GM23338 (cell line): ENCODE measurements around the gene MYH7. TPM values are rescaled to one million over a fixed set of nuclear protein-coding genes. Genes with fewer than 3 reads are reported as not detected.

ENCODE experiments used
- ATAC-seq: fragments of 200-7000 bp; cut with Tn5 transposase; 3 replicates; pipeline ENCODE4 v1.9.1; 2020
- DNase-seq: peaks from one replicate; pipeline ENCODE4 v3.0.0-alpha.2; 2015; ENCODE audit warnings: low spot score
- H2AFZ ChIP-seq: fragments of 200-600 bp; sonication (generic); 2 replicates; pipeline ENCODE4 v1.8.0; 2016; ENCODE audit warnings: antibody characterized with exemption, mild to moderate bottlenecking, moderate library complexity
- H3F3A ChIP-seq: fragments of 200-600 bp; sonication (generic); replicated peaks from 2 replicates; pipeline ENCODE4 v1.8.0; 2017; ENCODE audit warnings: antibody characterized with exemption, mixed run types, low read depth
- H3K27ac ChIP-seq: fragments of 200-600 bp; sonication (generic); 2 replicates; pipeline ENCODE4 v1.6.1; 2016; ENCODE audit warnings: low read depth
- H3K27me3 ChIP-seq: fragments of 200-600 bp; sonication (generic); 2 replicates; pipeline ENCODE4 v1.8.0; 2016; ENCODE audit warnings: mild to moderate bottlenecking, mixed run types, moderate library complexity; ENCODE audit not compliant: insufficient read depth
- H3K36me3 ChIP-seq: fragments of 200-600 bp; sonication (generic); 2 replicates; pipeline ENCODE4 v1.8.0; 2016; ENCODE audit warnings: mild to moderate bottlenecking; ENCODE audit not compliant: insufficient read depth
- H3K4me1 ChIP-seq: fragments of 200-600 bp; sonication (generic); 2 replicates; pipeline ENCODE4 v1.8.0; 2016; ENCODE audit warnings: mild to moderate bottlenecking, moderate library complexity; ENCODE audit not compliant: insufficient read depth
- H3K4me2 ChIP-seq: fragments of 200-600 bp; sonication (generic); 2 replicates; pipeline ENCODE4 v1.7.1; 2017; ENCODE audit warnings: mixed run types
- H3K4me3 ChIP-seq: fragments of 200-600 bp; sonication (generic); 2 replicates; pipeline ENCODE4 v1.6.1; 2016; ENCODE audit warnings: mixed run types
- H3K79me2 ChIP-seq: fragments of 200-600 bp; sonication (generic); replicated peaks from 2 replicates; pipeline ENCODE4 v1.8.0; 2017; ENCODE audit warnings: mild to moderate bottlenecking; ENCODE audit not compliant: insufficient read depth
- H3K9me2 ChIP-seq: fragments of 200-600 bp; sonication (generic); 2 replicates; pipeline ENCODE4 v1.8.0; 2017; ENCODE audit not compliant: insufficient read depth
- H4K20me1 ChIP-seq: fragments of 200-600 bp; sonication (generic); replicated peaks from 2 replicates; pipeline ENCODE4 v1.8.0; 2017; ENCODE audit warnings: mild to moderate bottlenecking; ENCODE audit not compliant: insufficient read depth
- H3K27ac Mint-ChIP-seq: 2 replicates; pipeline ENCODE4 v1.8.0; 2020; ENCODE audit warnings: inconsistent platforms, mild to moderate bottlenecking, moderate library complexity, mixed read lengths
- H3K27me3 Mint-ChIP-seq: 3 replicates; pipeline ENCODE4 v1.8.0; 2022; ENCODE audit warnings: low read depth, mild to moderate bottlenecking, moderate library complexity, mixed read lengths, inconsistent platforms; ENCODE audit not compliant: insufficient read depth, poor library complexity
- H3K36me3 Mint-ChIP-seq: 3 replicates; pipeline ENCODE4 v1.8.0; 2021; ENCODE audit warnings: low read depth, mild to moderate bottlenecking, inconsistent platforms, moderate library complexity, mixed read lengths
- H3K4me1 Mint-ChIP-seq: 3 replicates; pipeline ENCODE4 v1.8.0; 2020; ENCODE audit warnings: mild to moderate bottlenecking, inconsistent platforms, mixed read lengths
- H3K4me3 Mint-ChIP-seq: 3 replicates; pipeline ENCODE4 v1.8.0; 2021; ENCODE audit warnings: moderate library complexity, mild to moderate bottlenecking, inconsistent platforms, mixed read lengths
- H3K9me3 Mint-ChIP-seq: 3 replicates; pipeline ENCODE4 v1.8.0; 2020; ENCODE audit warnings: moderate library complexity, mild to moderate bottlenecking, inconsistent platforms, mixed read lengths
- CREB1 ChIP-seq: fragments of 250-450 bp; sonication (Bioruptor Pico); IDR thresholded peaks from 2 replicates; pipeline ENCODE4 v1.5.0; 2020; ENCODE audit warnings: low read depth, mild to moderate bottlenecking, moderate library complexity
- EZH2 ChIP-seq: fragments of 200-600 bp; sonication (generic); IDR thresholded peaks from one replicate; pipeline ENCODE4 v1.8.0; 2017; ENCODE audit warnings: antibody characterized with exemption, mild to moderate bottlenecking, low read depth; ENCODE audit not compliant: unreplicated experiment
- EZH2phosphoT487 ChIP-seq: fragments of 200-600 bp; sonication (generic); IDR thresholded peaks from one replicate; pipeline ENCODE4 v1.8.1; 2018; ENCODE audit warnings: antibody characterized with exemption; ENCODE audit not compliant: unreplicated experiment
- JUNB ChIP-seq: IDR thresholded peaks from one replicate; pipeline ENCODE4 v1.6.1; 2016; ENCODE audit warnings: antibody characterized with exemption; ENCODE audit not compliant: unreplicated experiment
- NANOG ChIP-seq: IDR thresholded peaks from 2 replicates; pipeline ENCODE4 v1.6.1; 2016; ENCODE audit warnings: antibody characterized with exemption, borderline replicate concordance
- POLR2AphosphoS5 ChIP-seq: IDR thresholded peaks from 2 replicates; pipeline ENCODE4 v1.6.1; 2016; ENCODE audit warnings: antibody characterized with exemption, low read depth
- STAT1 ChIP-seq: IDR thresholded peaks from one replicate; pipeline ENCODE4 v1.6.1; 2016; ENCODE audit warnings: antibody characterized with exemption; ENCODE audit not compliant: unreplicated experiment
- ZNF114 ChIP-seq: fragments of 250-450 bp; sonication (Bioruptor Pico); IDR thresholded peaks from 2 replicates; pipeline ENCODE4 v1.5.0; 2020; ENCODE audit warnings: mild to moderate bottlenecking, moderate library complexity
- ZNF331 ChIP-seq: fragments of 250-450 bp; sonication (Bioruptor Pico); IDR thresholded peaks from 2 replicates; pipeline ENCODE4 v1.5.0; 2020; ENCODE audit warnings: low read depth, mild to moderate bottlenecking, moderate library complexity
- polyA plus RNA-seq: library from polyadenylated mRNA; unstranded; fragments of >200 nt; fragmentation: Nextera tagmentation; extraction: Ambion mirVana; gene quantifications from 2 replicates; pipeline ENCODE4 v1.2.1, GENCODE V29; 2016
- total RNA-seq: library from RNA; depleted of rRNA; stranded (reverse); fragments of >200 nt; shearing (Covaris generic); gene quantifications from 2 replicates; pipeline ENCODE4 v1.2.3, GENCODE V29; 2014
- TF ChIP-seq, protein P1 (sequence below), 2 experiments: fragments of 200-600 bp in 1 of 2; sonication (generic) in 1 of 2; conservative IDR thresholded peaks; 2 replicates each; pipeline versions ENCODE4 v1.5.1 to v1.6.1; 2016 to 2017; ENCODE audit warnings: antibody characterized with exemption in 2 of 2, low read depth in 2 of 2, mild to moderate bottlenecking in 2 of 2, moderate library complexity in 1 of 2
- TF ChIP-seq, protein P2 (sequence below): IDR thresholded peaks from one replicate; pipeline ENCODE4 v1.6.1; 2018; ENCODE audit warnings: antibody characterized with exemption; ENCODE audit not compliant: unreplicated experiment
- TF ChIP-seq, protein P3 (sequence below): fragments of 250-450 bp; sonication (Bioruptor Pico); IDR thresholded peaks from 2 replicates; pipeline ENCODE4 v1.5.0; 2020; ENCODE audit warnings: mild to moderate bottlenecking, moderate library complexity
- TF ChIP-seq, protein P4 (sequence below): IDR thresholded peaks from 2 replicates; pipeline ENCODE4 v1.6.1; 2016; ENCODE audit warnings: antibody characterized with exemption

Gene MYH7
- total and polyA plus RNA-seq, 2 experiments from 2014 or later = not detected

DNA sequence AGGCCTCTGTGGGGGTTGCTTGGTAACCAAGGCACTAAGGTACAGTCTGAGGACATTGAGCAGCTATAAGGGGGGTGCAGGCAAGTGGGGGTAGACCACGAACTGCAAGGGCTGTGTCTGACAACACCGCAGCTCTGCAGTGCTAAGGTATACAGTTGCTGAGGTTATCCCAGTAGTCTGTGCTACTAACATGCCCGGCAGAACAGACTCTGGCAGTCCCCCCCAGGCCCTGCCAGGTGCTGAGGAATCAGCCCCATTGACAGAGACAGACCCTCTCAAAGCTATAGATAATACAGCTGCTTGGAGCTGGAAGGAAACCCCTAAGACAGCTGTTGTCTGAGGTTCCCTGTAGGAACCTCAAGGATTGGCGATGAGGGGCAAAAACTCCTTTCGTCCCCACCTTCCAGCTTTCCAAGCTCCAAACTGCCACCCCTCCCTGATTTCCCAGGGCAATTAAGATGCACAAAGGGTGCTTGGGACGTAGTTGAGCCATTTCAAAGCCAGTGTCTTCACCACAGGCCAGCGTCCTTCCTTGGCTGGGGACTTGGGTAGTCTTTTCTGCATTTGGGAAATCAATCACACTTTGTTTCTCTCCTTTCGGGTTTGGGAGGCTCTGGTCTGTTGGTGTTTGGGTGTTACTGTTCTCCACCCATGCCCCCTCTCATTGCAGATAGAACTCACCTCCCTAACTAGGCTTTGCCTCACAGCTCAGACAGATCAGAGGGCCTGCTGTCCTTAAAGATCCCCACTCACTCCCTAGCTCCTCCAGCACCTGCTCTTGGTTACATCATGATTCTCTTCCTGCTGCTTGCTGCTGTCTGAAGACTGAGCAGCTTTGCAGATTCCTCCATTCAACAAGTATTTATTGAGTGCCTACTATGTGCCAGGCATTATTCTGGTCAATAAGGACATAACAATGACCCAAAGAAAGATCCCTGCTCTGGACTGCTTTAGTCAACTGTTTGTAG lies 2.0 kb upstream of the MYH7 start:
- Histone ChIP-seq H3K4me3 (no peak overlapping the region), H3K4me1 (peaks cover 14% of the 10 kb centered on the region), H3K4me2 (peak overlapping the region; percentile 67; the same call in 1 of the 2 replicates), H3K9me2 (peaks cover 7% of the 10 kb centered on the region; the same call in 1 of the 2 replicates), H3K79me2 (no peaks in the 10 kb centered on the region), H3F3A (no peaks in the 10 kb centered on the region), H2AFZ (peak overlapping the region; percentile 98), H3K27me3 (no peaks in the 10 kb centered on the region), H4K20me1 (no peaks in the 10 kb centered on the region), H3K36me3 (no peaks in the 10 kb centered on the region), H3K27ac (no peak overlapping the region)
- no peak for DNase-seq
- H3K4me1 Mint-ChIP-seq = peaks cover 16% of the 10 kb centered on the region
- TF ChIP-seq ZNF331 (CRISPR knock-in tag) (no peak), EZH2 (no peak), JUNB (no peak), STAT1 (no peak), EZH2phosphoT487 (no peak), ZNF114 (CRISPR knock-in tag) (no peak), NANOG (no peak), POLR2AphosphoS5 (no peak), CREB1 (CRISPR knock-in tag) (no peak)
- TF ChIP-seq, protein P1, sequence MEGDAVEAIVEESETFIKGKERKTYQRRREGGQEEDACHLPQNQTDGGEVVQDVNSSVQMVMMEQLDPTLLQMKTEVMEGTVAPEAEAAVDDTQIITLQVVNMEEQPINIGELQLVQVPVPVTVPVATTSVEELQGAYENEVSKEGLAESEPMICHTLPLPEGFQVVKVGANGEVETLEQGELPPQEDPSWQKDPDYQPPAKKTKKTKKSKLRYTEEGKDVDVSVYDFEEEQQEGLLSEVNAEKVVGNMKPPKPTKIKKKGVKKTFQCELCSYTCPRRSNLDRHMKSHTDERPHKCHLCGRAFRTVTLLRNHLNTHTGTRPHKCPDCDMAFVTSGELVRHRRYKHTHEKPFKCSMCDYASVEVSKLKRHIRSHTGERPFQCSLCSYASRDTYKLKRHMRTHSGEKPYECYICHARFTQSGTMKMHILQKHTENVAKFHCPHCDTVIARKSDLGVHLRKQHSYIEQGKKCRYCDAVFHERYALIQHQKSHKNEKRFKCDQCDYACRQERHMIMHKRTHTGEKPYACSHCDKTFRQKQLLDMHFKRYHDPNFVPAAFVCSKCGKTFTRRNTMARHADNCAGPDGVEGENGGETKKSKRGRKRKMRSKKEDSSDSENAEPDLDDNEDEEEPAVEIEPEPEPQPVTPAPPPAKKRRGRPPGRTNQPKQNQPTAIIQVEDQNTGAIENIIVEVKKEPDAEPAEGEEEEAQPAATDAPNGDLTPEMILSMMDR (conservative IDR thresholded peaks at IDR 0.05; ENCODE audit: low read depth in 2 of 2) = no peak
- TF ChIP-seq, protein P2, sequence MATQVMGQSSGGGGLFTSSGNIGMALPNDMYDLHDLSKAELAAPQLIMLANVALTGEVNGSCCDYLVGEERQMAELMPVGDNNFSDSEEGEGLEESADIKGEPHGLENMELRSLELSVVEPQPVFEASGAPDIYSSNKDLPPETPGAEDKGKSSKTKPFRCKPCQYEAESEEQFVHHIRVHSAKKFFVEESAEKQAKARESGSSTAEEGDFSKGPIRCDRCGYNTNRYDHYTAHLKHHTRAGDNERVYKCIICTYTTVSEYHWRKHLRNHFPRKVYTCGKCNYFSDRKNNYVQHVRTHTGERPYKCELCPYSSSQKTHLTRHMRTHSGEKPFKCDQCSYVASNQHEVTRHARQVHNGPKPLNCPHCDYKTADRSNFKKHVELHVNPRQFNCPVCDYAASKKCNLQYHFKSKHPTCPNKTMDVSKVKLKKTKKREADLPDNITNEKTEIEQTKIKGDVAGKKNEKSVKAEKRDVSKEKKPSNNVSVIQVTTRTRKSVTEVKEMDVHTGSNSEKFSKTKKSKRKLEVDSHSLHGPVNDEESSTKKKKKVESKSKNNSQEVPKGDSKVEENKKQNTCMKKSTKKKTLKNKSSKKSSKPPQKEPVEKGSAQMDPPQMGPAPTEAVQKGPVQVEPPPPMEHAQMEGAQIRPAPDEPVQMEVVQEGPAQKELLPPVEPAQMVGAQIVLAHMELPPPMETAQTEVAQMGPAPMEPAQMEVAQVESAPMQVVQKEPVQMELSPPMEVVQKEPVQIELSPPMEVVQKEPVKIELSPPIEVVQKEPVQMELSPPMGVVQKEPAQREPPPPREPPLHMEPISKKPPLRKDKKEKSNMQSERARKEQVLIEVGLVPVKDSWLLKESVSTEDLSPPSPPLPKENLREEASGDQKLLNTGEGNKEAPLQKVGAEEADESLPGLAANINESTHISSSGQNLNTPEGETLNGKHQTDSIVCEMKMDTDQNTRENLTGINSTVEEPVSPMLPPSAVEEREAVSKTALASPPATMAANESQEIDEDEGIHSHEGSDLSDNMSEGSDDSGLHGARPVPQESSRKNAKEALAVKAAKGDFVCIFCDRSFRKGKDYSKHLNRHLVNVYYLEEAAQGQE = no peak
- TF ChIP-seq, protein P3, sequence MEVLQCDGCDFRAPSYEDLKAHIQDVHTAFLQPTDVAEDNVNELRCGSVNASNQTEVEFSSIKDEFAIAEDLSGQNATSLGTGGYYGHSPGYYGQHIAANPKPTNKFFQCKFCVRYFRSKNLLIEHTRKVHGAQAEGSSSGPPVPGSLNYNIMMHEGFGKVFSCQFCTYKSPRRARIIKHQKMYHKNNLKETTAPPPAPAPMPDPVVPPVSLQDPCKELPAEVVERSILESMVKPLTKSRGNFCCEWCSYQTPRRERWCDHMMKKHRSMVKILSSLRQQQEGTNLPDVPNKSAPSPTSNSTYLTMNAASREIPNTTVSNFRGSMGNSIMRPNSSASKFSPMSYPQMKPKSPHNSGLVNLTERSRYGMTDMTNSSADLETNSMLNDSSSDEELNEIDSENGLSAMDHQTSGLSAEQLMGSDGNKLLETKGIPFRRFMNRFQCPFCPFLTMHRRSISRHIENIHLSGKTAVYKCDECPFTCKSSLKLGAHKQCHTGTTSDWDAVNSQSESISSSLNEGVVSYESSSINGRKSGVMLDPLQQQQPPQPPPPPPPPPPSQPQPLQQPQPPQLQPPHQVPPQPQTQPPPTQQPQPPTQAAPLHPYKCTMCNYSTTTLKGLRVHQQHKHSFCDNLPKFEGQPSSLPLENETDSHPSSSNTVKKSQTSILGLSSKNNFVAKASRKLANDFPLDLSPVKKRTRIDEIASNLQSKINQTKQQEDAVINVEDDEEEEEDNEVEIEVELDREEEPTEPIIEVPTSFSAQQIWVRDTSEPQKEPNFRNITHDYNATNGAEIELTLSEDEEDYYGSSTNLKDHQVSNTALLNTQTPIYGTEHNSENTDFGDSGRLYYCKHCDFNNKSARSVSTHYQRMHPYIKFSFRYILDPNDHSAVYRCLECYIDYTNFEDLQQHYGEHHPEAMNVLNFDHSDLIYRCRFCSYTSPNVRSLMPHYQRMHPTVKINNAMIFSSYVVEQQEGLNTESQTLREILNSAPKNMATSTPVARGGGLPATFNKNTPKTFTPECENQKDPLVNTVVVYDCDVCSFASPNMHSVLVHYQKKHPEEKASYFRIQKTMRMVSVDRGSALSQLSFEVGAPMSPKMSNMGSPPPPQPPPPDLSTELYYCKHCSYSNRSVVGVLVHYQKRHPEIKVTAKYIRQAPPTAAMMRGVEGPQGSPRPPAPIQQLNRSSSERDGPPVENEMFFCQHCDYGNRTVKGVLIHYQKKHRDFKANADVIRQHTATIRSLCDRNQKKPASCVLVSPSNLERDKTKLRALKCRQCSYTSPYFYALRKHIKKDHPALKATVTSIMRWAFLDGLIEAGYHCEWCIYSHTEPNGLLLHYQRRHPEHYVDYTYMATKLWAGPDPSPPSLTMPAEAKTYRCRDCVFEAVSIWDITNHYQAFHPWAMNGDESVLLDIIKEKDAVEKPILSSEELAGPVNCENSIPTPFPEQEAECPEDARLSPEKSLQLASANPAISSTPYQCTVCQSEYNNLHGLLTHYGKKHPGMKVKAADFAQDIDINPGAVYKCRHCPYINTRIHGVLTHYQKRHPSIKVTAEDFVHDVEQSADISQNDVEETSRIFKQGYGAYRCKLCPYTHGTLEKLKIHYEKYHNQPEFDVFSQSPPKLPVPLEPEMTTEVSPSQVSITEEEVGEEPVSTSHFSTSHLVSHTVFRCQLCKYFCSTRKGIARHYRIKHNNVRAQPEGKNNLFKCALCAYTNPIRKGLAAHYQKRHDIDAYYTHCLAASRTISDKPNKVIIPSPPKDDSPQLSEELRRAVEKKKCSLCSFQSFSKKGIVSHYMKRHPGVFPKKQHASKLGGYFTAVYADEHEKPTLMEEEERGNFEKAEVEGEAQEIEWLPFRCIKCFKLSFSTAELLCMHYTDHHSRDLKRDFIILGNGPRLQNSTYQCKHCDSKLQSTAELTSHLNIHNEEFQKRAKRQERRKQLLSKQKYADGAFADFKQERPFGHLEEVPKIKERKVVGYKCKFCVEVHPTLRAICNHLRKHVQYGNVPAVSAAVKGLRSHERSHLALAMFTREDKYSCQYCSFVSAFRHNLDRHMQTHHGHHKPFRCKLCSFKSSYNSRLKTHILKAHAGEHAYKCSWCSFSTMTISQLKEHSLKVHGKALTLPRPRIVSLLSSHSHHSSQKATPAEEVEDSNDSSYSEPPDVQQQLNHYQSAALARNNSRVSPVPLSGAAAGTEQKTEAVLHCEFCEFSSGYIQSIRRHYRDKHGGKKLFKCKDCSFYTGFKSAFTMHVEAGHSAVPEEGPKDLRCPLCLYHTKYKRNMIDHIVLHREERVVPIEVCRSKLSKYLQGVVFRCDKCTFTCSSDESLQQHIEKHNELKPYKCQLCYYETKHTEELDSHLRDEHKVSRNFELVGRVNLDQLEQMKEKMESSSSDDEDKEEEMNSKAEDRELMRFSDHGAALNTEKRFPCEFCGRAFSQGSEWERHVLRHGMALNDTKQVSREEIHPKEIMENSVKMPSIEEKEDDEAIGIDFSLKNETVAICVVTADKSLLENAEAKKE = no peak
- TF ChIP-seq, protein P4, sequence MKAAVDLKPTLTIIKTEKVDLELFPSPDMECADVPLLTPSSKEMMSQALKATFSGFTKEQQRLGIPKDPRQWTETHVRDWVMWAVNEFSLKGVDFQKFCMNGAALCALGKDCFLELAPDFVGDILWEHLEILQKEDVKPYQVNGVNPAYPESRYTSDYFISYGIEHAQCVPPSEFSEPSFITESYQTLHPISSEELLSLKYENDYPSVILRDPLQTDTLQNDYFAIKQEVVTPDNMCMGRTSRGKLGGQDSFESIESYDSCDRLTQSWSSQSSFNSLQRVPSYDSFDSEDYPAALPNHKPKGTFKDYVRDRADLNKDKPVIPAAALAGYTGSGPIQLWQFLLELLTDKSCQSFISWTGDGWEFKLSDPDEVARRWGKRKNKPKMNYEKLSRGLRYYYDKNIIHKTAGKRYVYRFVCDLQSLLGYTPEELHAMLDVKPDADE = no peak
- H3K27me3 Mint-ChIP-seq = peaks cover 15% of the 10 kb centered on the region
- H3K27ac Mint-ChIP-seq = no peak overlapping the region
- ATAC-seq = no peak
- no peak overlapping the region for H3K4me3 Mint-ChIP-seq
- H3K36me3 Mint-ChIP-seq = no peaks in the 10 kb centered on the region; the same call in 2 of the 3 replicates
- no peaks in the 10 kb centered on the region for H3K9me3 Mint-ChIP-seq
